NCI-H1092 treated with DMSO at 0.1 percent for 48 hours (cell line): ENCODE results near the gene SRRM2.

Experiments used
- DNase-seq: peaks from one replicate; lab custom pipeline; 2025; lab: John Stamatoyannopoulos, UW

SRRM2 gene

GRCh38 chr16:2752035-2752849, at the start of gene SRRM2:
TSS of gene SRRM2 (plus strand) at chr16:2752638. CDS start at chr16:2756365, 3,727 bp downstream.
- DNase-seq, result peak; percentile 97

DNA sequence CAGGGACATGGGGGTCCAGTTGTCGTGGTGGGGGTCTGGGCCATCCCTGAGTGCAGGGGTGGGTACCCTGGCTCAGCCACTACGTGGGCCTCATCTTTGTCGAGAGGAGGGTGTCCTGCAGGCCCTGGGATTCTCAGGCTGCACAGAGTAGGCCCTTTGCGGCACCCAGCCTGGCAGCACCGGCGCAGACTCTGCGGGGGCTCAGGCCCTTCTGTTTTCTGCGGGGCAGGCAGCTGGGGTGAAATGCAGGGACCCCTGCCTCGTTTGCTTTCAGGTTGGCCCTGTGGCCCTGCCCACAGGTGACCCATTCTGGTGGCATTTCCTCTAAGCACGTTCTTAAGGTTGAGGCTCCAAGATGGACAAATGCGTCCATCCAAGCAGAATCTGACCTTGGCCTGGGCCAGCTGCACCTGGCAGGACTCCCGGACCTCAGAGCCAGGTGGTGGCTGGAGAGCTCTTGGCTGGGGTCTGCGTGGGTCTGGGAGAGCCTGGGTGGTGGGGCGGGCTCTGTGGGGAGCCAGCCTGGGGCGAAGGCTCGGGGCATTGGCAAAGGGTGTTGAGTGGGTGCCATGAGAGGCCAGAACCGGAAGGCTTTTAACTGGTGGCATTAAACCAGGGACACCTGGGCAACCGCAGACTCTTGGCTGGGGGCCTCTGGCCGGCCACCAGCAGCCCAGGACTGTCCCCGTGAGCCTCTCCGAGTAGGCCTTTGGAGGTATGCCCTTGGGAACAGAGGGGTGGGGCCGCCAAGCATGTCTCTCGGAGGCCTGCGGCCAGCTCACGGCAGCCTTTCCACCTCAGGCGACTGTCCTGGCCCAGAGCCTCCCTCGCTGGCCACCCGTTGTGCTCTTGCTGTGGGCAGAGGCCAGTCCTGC, 49.3 kb upstream of the SRRM2 start:
- no peak for DNase-seq

DNA sequence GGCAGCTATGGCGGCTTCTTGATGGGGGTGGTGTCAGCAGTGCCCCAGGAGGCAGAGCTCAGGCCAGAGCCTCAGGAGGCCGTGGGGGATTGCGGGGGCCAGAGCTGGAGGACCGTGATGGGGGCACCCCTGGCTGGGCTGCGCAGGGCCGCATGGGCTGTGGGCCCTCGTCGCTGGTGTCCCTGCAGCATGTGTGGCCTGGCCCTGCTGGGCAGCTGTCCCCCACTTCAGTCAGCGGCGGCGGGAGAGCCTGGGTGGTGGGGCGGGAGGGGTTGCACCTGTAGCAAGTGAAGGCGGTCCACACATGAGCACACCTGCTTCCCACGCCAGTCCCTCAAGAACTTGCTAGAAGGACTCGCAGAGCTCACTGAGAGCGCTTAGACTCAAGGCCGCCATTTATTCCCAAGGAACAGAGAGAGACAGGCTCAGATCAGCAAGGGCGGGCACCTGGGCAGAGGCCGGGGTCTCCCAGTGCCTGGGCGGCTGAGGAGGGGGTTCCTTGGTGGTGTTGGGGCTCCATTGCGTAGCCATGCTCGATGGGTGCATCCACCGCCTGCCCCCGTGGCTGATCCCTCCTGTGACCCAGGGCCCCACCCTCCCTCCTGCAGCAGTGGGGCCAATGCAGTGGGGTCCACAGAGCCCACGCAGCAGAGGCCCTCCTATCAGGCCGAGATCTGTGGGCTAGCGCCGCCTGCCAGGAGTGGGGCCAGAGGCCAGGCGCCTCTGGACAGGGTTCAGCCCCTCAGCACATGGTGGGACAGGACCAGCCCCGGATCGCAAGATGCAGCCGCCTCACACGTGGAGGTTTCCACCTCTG, 48.1 kb upstream of the SRRM2 start:
- no peak for DNase-seq

- no peak for DNase-seq
Measured at GRCh38 chr16:2704983-2705275, 47.5 kb upstream of the SRRM2 start.

GRCh38 chr16:2705351-2705750, 47.1 kb upstream of the SRRM2 start:
- DNase-seq, result no peak

- no peak for DNase-seq
Measured at GRCh38 chr16:2706085-2706484, 46.4 kb upstream of the SRRM2 start.

DNA sequence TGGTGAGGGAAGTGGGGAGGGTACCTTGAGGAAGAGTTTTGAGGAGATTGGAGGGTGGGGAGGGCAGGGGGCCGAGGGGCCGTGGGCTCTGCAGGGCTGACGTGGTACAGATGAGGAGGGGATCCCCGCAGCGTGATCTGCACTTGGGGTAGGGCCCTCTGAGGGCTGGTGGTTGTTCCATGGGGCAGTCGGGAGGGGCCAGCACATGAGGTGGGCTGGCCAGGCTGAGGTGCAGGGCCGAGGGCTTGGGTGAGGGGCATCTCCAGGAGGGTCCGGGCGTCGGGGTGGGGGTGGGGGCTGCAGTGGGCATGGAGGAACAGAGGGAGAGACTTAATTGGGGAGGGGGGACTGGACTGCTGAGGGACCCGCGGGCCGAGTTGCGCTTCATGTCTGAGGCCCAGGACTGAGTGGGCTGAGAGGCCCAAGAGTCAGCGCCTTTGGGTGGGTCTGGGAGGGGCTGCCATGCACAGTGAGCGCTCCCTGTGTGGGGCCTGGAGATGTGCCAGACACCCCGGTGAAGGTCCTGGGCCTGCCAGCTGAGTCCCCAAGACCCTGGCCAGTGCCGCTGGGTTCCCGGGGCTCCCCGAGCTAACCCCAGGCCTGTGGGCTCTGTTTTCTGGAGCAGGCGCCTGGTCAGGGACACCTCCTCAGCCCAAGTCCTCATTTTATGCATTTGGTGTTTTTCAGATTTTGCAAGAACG, 45.7 kb upstream of the SRRM2 start:
- DNase-seq, result no peak

GRCh38 chr16:2707368-2708289, 44.8 kb upstream of the SRRM2 start:
- DNase-seq, result no peak

DNA sequence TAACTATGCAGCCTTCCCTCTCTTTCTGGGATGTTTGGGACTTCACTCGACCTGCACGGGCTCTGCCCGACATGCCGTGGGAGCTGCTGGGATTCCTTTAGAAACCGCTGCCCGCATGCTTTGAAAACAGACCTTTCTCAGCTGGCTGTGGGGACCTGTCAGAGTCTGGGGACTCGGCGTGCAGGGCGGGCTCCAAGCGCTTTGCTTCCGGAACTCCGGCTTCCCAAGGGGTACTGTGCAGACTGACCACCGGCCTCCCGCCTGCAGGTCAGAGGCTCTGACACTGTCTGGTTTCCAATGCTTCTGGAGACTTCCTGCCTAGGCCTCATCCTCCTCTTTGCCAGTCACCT, 44.2 kb upstream of the SRRM2 start:
- no peak for DNase-seq

- DNase-seq, result no peak
Measured at GRCh38 chr16:2708955-2709587, 43.4 kb upstream of the SRRM2 start.

GRCh38 chr16:2709588-2709984, 42.9 kb upstream of the SRRM2 start:
- DNase-seq, result no peak

DNA sequence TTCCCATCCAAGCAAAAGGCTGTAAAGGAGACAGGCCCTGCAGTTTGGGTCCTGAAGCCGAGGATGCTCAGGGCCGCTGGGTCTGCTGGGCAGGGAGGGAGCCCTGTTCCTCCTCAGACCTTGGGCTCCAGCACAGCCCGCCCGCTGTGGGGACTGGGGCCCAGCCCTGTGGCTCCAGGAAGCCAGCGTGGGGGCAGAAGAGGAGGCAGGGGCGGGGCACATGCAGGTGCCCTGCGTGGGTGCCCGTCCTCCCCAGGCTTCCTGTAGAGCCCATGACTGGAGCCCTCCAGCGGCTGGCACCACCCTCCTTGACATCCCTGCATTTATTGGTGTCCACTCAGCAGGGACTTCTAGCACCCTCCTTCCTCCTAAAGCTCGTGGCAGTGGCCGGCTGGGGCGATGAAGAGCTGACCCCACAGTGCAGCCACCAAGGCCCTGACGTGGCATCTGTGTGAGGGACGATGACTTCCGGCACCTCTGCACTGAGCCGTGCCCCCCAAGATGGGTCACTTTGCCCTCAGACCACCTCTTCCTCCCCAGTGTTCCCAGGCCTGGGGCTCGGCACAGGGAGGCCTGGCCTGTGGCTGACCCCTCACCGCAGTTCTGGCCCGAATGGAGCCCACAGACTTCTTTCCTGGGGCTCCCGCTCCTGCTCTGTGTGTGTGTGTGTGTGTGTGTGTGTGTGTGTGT, 42.3 kb upstream of the SRRM2 start:
- DNase-seq, result no peak

DNA sequence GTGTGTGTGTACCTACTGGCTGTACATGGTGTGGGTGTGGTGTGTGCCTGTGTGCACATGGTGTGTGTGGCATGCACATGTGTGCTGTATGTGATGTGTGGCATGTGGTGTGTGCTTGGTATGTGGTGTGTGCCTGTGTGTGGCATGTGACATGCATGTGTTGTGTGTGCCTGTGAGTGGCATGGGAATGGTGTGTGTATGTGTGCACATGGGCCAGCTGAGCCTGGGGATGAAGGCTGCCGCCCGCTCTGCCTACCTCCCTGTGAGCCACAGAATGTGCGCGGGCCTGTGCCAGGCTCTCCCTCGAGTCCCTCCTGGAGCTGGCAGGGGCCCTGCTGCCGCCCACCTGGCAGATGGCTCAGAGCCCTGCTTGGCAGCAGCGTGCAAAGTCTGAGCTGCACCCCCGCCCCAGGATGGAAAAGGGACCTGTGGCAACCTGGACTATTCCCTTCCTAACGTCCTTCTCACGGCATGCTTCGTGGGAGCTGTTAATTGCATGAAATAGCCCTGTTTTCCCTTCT, 41.7 kb upstream of the SRRM2 start:
- DNase-seq, result no peak

- no peak for DNase-seq
Measured at GRCh38 chr16:2711370-2712062, 40.9 kb upstream of the SRRM2 start.

DNA sequence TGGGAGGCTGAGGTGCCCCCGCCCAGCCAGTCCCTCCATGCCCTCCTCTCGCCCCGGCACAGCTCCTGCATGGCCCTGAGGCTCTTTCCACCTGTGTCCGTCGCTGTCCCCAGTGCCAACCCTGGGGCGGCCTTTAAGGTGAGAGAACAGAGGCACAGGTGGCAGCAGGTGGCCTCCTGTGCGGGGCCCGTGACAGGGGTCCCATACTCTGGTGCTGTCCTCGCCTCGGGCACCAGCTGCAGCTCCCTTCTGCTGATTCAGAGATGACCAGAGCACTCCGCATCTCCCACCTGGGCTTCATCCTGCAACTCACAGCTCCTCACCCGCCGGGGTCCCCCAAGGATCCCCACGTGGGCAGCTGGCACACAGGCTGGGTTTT, 40.4 kb upstream of the SRRM2 start:
- no peak for DNase-seq

GRCh38 chr16:2712546-2712945, 39.9 kb upstream of the SRRM2 start:
- no peak for DNase-seq

DNA sequence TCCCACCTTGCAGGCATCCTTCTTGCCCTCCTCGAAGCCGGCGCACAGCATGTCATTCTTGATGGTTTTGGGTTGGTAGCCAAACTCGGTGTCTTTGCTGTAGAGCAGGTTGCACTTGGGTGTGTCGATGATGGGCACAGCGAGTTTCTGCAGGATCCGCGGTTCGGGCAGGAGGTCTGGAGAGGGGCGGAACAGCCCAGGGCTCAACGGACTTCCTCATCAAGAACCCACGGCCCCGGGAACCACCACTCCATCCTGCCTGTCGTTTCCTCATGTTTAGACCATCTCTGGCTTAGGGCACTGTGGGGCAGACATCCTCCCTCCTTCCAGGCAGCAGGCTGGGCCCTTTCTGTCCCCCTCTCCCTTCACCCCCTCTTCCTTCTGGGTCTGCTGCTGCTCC, 38.9 kb upstream of the SRRM2 start:
- DNase-seq, result no peak

DNA sequence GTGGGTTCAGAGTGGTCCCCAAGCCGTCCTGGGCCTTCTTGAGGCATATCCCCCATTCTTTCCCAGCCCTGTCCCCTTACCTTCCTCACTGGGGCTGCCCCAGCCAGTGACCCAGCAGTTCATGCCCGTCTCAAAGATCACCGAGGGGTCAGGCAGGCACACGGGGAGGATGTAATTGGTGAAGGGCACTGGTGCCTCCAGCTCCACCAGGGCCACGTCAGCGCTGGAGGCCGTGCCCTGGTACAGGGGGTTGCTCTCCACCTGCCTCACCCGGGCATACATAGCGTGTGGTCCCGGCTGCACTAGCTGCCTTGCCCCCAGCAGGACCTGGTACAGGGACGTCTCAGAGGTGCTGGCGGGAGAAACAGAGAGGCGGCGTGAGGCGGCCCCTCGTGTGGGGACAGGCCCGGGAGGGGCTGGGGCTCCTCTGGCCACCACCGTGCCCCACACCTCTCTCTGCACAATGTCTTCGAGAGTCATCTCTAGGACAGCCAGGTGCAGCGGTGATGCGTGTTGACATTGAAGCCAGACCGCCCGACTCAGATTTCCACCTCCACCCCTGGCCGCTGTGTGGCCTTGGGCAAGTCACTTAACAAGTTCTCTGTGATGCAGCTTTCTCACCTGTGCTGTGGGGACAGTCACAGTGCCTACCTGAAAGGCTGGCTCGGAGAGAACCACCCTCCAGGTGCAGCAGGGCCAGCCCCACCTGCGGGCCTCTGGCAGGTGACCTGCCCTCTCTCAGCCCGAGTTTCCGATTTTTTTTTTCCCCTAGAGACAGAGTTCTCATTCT, 38.3 kb upstream of the SRRM2 start:
- no peak for DNase-seq
